NT2/D1 (cell line): ENCODE data around the gene SNRPB2.

Experiments used
- SUZ12 ChIP-seq: IDR thresholded peaks from 2 replicates; pipeline ENCODE4 v1.6.1; 2011; ENCODE audit not compliant: insufficient read length, insufficient read depth; ENCODE audit errors: extremely low read depth
- ZNF274 ChIP-seq: IDR thresholded peaks from 2 replicates; pipeline ENCODE4 v1.6.1; 2011; ENCODE audit warnings: mild to moderate bottlenecking, low read depth, low read length

DNA sequence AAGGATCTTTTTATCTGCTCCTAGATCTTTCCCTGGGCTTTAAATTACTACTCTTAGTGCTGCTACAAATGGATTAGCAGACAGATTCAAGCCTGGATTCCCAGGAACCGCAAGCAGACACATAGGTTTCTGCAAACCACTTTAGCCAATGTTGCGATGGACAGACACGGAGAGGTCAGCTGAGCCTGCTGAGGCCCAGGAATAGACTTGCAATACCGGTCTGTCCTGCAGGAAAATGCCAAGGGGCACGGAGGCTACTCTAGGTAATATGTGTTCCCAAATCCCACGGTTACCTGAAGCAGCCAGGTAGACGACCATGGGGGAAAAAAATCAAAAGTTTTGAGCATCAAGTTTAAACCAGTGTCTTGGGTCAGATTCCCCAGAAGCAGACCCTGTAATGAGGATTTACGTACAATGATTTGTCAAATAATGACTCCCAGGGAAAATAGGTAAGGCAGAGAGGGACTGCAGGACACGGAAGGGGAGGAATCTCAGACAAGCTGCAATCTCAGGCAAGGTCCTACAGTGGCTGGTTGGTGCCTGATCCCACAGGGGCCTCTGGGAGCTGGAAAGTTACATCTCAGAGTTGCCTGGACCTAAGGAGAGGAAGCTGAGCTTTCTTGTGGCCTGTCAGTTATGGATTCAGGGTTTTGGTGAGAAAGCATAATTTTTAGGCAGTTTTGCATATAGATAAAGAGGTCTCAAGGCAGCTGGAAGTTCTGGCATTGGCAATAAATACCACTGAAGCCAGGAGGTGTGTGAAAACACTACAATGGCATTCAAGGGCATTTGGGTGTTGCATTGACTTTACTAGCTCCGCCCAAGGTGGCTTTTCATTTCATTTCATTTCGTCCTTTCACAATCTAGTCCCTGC is 30.8 kb downstream of the SNRPB2 start:
- TF ChIP-seq SUZ12 (no peak), ZNF274 (no peak)
